CD4-positive, alpha-beta T cell treated with Interleukin-21 for 1 hour (primary cell): Measurements from ENCODE around the gene MYBBP1A.
A peak's percentile ranks its signal among the peaks of the same experiment; 100 is the strongest.

Source experiments
- DNase-seq: peaks from one replicate; pipeline ENCODE4 v3.0.0-alpha.2; 2020

Gene MYBBP1A

DNA sequence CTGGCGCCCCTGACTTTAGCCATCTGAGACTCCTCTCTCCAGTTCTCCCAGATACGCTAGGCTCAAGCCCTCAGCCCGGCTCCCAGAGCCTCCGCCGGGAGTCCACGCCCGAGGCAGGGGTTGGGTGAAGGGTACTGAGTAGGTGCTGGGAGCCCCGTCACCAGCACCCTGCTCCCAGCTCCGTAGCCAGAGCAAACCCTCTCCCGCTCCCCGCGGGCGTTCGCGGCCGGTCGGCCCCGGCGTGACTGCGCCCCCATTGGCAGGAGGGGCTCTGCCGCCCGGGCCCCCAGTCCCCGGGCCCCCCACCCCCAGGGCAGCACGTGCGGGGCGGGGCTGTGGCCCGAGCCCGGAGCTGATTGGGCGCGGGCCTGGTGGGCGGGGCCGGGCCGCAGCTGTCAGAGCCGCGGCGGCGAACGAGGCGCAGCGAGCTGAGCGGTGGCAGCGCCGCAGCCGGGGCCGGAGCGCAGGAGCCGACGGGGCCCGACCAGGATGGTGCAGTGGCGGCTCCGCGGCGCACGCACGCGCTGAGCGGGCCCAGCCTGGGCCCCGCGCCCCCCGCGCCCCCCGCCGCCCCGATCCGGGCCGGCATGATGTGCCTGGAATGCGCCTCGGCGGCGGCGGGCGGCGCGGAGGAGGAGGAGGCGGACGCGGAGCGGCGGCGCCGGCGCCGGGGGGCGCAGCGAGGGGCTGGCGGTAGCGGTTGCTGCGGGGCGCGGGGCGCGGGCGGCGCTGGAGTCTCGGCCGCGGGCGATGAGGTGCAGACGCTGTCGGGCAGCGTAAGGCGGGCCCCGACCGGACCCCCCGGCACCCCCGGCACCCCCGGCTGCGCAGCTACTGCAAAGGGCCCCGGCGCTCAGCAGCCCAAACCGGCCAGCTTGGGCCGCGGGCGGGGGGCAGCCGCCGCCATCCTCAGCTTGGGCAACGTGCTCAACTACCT is 56.5 kb downstream of the MYBBP1A start, which contains the start of gene SPNS2:
TSS of gene SPNS2 (plus strand) at position 421 of the 937 bp plus-strand sequence. CDS start at position 588, 167 bp downstream.
- peak; percentile 73 for DNase-seq

DNA sequence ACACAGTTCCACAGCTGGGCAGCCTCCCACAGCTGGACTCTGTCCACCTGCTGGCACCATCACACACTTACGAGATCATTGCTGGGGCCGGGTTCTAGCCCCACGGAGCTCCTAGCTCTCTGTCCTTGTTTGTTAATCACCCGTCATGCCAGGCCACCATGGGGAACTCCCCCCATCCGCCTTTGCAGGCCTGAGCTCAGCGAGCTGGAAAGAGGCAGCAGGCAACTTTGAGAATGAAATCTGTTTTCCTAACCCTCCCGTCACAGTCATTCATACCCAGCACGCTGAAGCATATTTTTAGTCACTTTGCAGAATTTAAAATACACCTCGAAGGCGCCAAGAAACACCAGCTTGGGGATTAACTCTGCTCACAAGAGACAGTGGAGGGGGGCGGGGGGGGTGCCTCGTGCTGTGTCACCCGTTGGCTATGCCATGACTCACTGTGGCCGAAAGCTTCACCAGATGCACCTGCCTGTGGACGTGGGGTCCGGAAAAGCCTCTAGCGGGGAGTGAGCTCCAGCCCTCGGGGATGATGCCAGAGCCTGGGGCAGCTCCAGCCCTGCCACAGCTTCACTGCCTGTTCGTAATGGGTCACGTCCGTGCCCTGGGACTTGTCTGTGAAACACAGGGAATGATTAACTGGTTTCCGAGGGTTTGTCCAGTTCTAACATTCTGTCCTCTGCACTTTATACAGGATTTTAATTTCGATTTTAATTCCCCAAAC is 57.9 kb downstream of the MYBBP1A start:
- no peak for DNase-seq

DNA sequence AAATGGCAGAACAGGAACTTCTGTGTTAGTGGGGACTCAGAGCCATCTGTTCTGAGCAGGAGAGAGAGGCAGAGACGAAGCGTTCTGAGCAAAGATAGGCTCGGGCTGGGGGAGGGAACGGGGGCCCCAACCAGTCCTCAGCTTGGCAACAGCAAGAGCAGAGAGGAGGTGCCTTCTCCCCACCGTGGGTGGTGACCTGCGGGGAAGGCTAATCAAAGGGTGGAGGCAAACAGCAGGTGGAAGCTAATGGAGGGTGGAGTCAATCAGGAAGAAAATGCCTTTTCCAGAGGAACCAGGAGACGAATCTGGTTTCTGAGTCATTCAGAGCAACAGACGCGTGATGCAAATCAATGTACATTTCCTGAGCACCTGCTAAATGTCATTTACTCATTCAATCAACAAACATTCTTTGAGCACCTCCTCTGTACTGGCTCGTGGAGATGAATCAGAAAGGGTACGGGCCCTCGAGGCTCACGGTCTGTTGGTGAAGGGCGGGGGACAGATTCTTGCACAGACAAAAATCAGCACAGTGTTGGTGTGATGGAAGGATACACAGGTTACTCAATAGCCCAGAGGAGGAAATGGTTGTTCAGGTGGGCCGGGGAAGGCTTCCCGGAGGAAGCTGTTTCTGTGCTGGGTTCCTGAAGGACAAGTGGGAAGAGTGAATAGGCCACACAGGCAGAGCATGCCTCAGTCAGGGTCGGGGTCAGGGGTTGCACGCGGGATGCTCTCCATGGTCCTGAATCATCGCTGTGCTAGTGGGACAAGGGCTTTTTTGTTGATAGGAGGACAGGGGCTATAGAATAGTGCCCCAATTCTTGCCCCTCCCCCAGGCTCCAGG is 62.2 kb downstream of the MYBBP1A start:
- peak; percentile 8 for DNase-seq

DNA sequence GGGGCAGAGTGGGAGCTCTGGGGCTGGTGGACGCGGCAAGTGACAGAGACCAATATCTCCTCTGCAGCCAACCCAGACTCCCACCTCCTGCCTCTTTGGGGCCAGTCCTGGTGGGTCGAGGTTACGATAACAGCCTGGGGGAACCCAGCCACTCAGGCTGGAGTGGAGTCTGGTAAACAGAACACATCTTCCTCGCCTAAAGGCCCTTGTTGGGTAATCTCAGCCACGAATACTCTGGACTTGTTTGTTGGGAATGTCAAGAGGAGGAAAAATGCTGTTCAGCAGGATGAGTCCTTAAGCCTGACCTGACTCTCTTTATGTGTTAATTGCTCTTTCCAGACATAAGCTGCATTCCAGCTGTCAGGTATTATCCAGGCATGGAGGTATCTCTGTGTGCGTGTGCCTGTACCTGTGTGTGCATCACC is 64.5 kb downstream of the MYBBP1A start:
- no peak for DNase-seq

DNA sequence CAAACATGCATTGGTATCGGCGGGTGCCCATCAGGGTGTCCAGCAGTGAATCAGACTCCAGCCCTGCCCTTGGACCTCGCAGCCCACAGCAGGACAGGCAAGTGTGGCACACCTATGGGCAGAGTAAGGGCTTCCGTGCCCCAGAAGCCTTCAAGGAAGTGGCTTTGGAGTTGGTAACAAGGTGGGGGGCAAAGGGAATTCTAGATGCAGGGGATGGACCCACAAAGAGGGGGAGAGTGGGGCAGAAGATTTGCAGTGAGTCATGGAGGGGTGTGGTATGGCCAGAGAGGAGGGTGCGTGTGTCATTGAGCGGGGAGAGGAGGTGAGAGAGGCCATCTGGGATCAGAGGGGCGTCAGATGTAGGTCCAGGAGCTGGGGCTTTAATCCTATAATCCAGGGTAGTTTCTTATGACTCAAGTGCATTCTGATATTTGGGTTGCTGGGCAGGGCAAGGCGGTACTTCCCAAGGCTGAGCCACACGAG is 65.0 kb downstream of the MYBBP1A start:
- no peak for DNase-seq

DNA sequence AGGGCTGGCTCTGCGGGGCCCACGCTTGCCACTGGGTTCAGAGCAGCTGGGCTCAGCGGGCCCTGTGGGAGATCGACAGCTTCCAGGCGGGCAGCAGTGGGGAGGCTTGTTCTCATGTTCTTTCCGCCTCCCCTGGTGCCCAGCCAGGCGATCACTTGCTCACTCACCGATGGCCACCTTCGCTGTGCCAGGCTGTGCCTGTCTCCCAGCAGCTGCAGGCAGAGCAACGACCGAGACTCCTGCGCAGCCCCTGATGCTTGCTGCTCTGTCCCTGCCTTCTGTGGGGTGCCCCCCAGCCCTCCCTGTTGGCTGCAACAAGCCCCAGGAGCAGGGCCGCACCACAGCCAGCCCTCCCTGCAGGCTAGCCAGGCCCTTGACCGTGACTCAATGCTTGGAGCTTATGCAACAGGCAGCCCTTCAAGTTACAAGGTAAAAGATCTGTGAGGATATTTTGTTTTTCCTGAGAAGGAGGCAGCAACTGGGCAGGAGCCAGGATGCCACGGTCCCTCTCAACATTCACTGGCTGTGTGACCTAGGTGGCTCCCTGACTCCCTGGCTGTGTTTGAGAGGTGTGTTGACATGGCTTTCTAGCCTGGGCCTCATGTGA is 66.1 kb downstream of the MYBBP1A start:
- DNase-seq: no peak
